ENCODE data around the gene NT5C1A. TPM values are rescaled to one million over a fixed set of nuclear protein-coding genes. Genes with fewer than 3 reads are reported as not detected.

NT5C1A gene
- total RNA-seq, 2 experiments from 2014 or later: 1.1 to 1.3 TPM

DNA sequence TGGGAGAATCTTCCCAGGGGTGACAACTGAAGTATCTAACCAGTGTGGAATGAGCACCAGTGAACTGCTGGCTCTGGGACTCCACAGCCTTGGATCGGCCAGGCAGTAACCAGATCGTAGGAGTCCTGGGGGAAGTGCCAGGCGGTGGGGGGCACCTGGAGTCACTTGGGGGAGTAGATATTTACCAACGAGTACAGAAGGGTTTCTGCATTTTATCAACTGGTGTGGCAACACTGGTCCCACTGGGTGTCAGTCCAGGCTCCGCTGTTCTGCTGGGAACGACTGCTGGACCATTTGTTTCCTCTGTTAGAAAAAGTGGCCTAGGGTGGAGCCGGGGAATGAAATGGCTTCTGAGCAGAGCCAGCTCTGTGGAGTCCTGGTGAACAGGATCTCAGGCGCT lies 46.9 kb downstream of the NT5C1A start:
- Mint-ChIP-seq H3K4me1 (ENCODE audit: low read depth) (no peaks in the 10 kb centered on the region), H3K4me3 (no peak overlapping the region), H3K27ac (no peak overlapping the region), H3K36me3 (ENCODE audit: low read depth) (no peaks in the 10 kb centered on the region), H3K9me3 (no peaks in the 10 kb centered on the region), H3K27me3 (peaks cover 15% of the 10 kb centered on the region)
- Histone ChIP-seq H3K36me3 (ENCODE audit: insufficient read depth, low read length) (no peaks in the 10 kb centered on the region), H3K27ac (ENCODE audit: low read depth in 1 of 2, low read length in 2 of 2) (no peak overlapping the region), H3K4me3 (ENCODE audit: low read length) (no peak overlapping the region), H3K27me3 (ENCODE audit: control insufficient read depth in 1 of 2, insufficient read depth in 2 of 2, low read length in 2 of 2) (no peaks in the 10 kb centered on the region), H3K4me1 (ENCODE audit: insufficient read depth, low read length) (no peaks in the 10 kb centered on the region), H3K9me3 (ENCODE audit: control insufficient read depth in 1 of 2, insufficient read depth in 1 of 2, low read length in 2 of 2) (no peaks in the 10 kb centered on the region)
- no peak for DNase-seq
- ChIA-PET POLR2A (no interaction called here), CTCF (no interaction called here)
- TF ChIP-seq, protein P1, sequence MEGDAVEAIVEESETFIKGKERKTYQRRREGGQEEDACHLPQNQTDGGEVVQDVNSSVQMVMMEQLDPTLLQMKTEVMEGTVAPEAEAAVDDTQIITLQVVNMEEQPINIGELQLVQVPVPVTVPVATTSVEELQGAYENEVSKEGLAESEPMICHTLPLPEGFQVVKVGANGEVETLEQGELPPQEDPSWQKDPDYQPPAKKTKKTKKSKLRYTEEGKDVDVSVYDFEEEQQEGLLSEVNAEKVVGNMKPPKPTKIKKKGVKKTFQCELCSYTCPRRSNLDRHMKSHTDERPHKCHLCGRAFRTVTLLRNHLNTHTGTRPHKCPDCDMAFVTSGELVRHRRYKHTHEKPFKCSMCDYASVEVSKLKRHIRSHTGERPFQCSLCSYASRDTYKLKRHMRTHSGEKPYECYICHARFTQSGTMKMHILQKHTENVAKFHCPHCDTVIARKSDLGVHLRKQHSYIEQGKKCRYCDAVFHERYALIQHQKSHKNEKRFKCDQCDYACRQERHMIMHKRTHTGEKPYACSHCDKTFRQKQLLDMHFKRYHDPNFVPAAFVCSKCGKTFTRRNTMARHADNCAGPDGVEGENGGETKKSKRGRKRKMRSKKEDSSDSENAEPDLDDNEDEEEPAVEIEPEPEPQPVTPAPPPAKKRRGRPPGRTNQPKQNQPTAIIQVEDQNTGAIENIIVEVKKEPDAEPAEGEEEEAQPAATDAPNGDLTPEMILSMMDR (IDR thresholded peaks at IDR 0.05): no peak
- ATAC-seq (ENCODE audit: poor library complexity): no peak
- intact Hi-C loops (cut with DNase I, micrococcal nuclease): no loop called here

GRCh38 chr1:39623053-39623452 lies 48.9 kb downstream of the NT5C1A start:
- no peak overlapping the region for H3K4me3 ChIP-seq (ENCODE audit: low read length)
- no peak for DNase-seq
- Mint-ChIP-seq H3K36me3 (ENCODE audit: low read depth) (no peaks in the 10 kb centered on the region), H3K4me3 (no peak overlapping the region), H3K27ac (no peak overlapping the region), H3K4me1 (ENCODE audit: low read depth) (no peaks in the 10 kb centered on the region), H3K9me3 (no peaks in the 10 kb centered on the region), H3K27me3 (peaks cover 15% of the 10 kb centered on the region)
- no peaks in the 10 kb centered on the region for H3K36me3 ChIP-seq (ENCODE audit: insufficient read depth, low read length)
- ChIA-PET CTCF (interaction anchor here (0.9 kb wide), 1 partner anchor 17 kb away, joined by 4 read pairs; no protein-coding TSS in a partner anchor), POLR2A (no interaction called here)
- no peak for ATAC-seq (ENCODE audit: poor library complexity)
- H3K27me3 ChIP-seq (ENCODE audit: control insufficient read depth in 1 of 2, insufficient read depth in 2 of 2, low read length in 2 of 2): no peaks in the 10 kb centered on the region
- H3K4me1 ChIP-seq (ENCODE audit: insufficient read depth, low read length): no peaks in the 10 kb centered on the region
- no peak overlapping the region for H3K27ac ChIP-seq (ENCODE audit: low read depth in 1 of 2, low read length in 2 of 2)
- intact Hi-C loops (cut with DNase I, micrococcal nuclease): no loop called here
- H3K9me3 ChIP-seq (ENCODE audit: control insufficient read depth in 1 of 2, insufficient read depth in 1 of 2, low read length in 2 of 2): no peaks in the 10 kb centered on the region
- TF ChIP-seq, protein P1 (IDR thresholded peaks at IDR 0.05): no peak

DNA sequence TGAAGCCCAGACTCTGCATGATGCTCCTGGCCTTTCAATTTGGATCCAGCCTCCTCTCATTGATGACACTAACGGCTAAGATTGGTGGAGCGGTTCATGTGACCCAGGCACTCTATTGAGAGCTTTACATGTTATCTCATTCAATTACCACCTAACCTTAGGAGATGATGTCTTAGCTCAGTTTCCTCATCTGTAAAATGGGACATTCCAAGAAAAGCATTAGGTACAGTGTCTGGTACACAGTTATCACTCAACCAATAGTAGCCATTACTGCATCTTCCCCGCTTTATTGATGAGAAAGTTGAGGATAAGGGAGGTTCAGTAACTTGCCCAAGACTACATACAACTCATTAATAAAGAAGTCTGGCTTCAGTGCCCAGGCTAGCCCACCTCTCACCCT lies 49.5 kb downstream of the NT5C1A start:
- Mint-ChIP-seq H3K27me3 (peaks cover 14% of the 10 kb centered on the region), H3K4me3 (no peak overlapping the region), H3K27ac (no peak overlapping the region), H3K4me1 (ENCODE audit: low read depth) (no peaks in the 10 kb centered on the region), H3K9me3 (no peaks in the 10 kb centered on the region), H3K36me3 (ENCODE audit: low read depth) (no peaks in the 10 kb centered on the region)
- H3K27ac ChIP-seq (ENCODE audit: low read depth in 1 of 2, low read length in 2 of 2): no peak overlapping the region
- H3K4me3 ChIP-seq (ENCODE audit: low read length): no peak overlapping the region
- H3K4me1 ChIP-seq (ENCODE audit: insufficient read depth, low read length): no peaks in the 10 kb centered on the region
- no peaks in the 10 kb centered on the region for H3K9me3 ChIP-seq (ENCODE audit: control insufficient read depth in 1 of 2, insufficient read depth in 1 of 2, low read length in 2 of 2)
- TF ChIP-seq, protein P1 (IDR thresholded peaks at IDR 0.05): no peak
- H3K36me3 ChIP-seq (ENCODE audit: insufficient read depth, low read length): no peaks in the 10 kb centered on the region
- intact Hi-C loops (cut with DNase I, micrococcal nuclease): no loop called here
- CTCF ChIA-PET: interaction anchor here (0.9 kb wide), 1 partner anchor 16 kb away, joined by 4 read pairs; no protein-coding TSS in a partner anchor
- POLR2A ChIA-PET: no interaction called here
- H3K27me3 ChIP-seq (ENCODE audit: control insufficient read depth in 1 of 2, insufficient read depth in 2 of 2, low read length in 2 of 2): no peaks in the 10 kb centered on the region
- ATAC-seq (ENCODE audit: poor library complexity) (no peak), DNase-seq (no peak)
